ENCODE measurements around the gene PSMA8.

GRCh38 chr18:26097563-26097962 lies 36.1 kb upstream of the PSMA8 start:
- no peak for TF ChIP-seq EP300 (IDR thresholded peaks at IDR 0.05; ENCODE audit: borderline replicate concordance in 1 of 2, low read depth in 1 of 2, low read length in 1 of 2)
- no peak for TF ChIP-seq JUND (IDR thresholded peaks at IDR 0.05)
- no peak for TF ChIP-seq POLR2AphosphoS5 (IDR thresholded peaks at IDR 0.05; ENCODE audit: low read depth, low read length)
- no peak for TF ChIP-seq RFX5 (IDR thresholded peaks at IDR 0.05; ENCODE audit: low read length)

Measured in SK-N-SH (cell line).